GM04503 (cell line): ENCODE measurements around the gene FAT1.

Source experiments
- DNase-seq: peaks from one replicate; pipeline ENCODE4 v3.0.0-alpha.2; 2012; ENCODE audit warnings: low read depth

Gene FAT1

DNA sequence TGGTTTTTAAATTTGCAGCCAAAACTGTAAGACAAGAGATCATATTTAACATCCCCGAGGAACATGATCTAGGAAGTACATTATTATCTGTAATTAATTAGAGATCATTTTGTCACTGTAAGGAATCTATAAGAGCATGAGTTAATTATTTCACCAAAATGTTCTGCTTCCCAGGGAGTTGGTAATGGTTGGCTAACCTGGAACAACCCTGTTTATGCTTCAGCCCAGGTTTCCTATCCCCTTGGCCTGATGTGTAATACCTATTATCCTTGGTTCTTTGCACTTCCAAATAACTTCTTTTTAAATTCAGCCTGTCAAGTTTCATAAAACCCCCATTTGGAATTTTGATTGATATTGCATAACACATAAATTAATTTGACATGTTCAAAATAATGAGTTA, 161.9 kb downstream of the FAT1 start:
- no peak for DNase-seq

DNA sequence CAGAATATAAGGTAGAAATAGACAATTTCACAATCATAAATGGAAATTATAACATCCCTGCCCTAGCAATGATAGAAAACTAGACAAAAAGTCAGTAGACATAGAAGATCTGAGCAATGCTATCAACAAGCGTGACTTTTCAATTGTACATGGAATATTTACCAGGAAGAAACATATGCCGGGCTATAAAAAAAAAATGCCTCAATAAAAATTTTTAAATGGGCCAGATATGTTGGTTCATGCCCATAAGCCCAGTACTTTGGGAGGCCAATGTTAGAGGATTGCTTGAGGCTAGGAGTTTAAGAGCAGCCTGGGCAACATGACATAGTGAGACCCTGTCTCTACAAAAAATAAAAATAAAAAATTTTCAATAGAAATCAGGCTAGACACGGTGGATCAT, 163.0 kb downstream of the FAT1 start:
- DNase-seq = no peak

DNA sequence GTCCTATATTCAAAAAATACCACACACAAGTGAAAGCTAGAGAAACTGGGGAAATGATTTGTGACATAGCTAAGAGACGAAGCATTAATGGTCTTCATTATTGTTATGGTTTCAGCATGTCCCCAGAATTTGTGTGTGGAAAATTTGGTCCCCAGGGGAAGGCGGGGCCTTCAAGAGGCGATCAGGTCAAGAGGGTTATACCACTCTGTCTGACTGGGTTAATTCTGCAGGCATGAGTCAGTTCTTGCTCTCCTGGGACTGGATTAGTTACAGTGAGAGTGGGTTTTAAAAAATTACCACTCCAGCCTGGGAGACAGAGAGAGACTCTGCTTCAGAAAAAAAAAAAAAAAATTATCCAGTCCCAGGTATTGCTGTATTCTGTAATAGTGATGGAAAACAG, 166.2 kb downstream of the FAT1 start:
- peak; percentile 68 for DNase-seq

DNA sequence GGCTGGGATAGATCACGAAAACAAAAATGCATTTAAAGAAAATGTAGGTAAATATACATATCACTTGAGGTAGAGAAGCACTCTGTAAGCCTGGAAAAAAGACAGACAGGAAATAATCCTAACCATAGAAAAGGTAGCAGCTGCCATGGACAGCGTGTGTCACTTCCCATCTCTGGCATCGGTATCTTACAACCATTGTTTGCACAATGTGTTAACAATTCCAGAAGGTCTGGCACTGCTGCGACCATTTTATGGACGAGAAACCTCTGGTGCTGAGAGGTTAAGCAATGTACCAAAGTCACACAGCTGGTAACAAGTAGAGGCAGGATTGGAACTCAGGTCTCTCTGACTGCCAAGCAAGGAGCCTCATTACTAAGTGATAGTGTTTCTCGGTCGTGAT, 166.6 kb downstream of the FAT1 start:
- peak; percentile 33 for DNase-seq

GRCh38 chr4:186554914-186555827, 168.5 kb downstream of the FAT1 start, which contains the start of gene MTNR1A:
Gene MTNR1A, minus strand, starts transcription at chr4:186555567. Its CDS starts 202 bp downstream, at chr4:186555365.
- DNase-seq = no peak

- no peak for DNase-seq
Observed at GRCh38 chr4:186554539-186554913, 169.1 kb downstream of the FAT1 start.

DNA sequence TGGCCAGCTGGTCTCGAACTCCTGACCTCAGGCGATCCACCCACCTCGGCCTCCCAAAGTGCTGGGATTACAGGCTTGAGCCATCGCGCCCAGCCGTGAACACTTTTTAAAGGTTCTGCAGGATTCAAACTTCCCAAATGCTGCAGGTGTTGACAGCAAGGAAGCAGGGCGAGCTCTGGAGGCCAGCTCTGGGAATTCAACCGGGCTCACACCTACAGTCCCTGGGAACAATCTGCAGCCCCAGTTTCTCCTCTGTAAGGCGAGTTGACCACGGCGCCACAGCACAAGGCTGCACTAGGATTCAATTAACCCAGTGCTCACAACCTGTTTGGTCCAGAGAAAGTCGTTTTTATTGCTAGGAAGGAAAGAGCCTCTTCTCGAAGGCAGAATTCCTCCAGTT, 169.9 kb downstream of the FAT1 start:
- DNase-seq = no peak

DNA sequence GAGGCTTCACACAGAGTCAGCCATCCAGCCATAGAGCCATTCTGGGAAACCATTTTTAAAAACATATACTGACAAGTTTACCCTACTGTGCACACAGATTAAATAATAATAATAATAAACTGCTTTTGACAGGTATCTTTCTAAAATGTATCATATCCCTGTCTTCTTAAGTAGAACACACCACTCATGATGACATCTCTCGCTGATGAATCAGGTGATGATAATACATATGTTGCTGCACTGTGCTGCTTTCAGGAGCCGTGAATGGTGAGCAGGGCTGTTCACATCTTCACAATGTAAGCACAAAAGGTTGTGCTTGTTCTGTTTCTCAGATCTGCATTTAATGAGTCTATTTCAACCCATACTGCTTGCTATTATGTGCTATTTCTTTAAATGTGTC, 171.8 kb downstream of the FAT1 start:
- no peak for DNase-seq

DNA sequence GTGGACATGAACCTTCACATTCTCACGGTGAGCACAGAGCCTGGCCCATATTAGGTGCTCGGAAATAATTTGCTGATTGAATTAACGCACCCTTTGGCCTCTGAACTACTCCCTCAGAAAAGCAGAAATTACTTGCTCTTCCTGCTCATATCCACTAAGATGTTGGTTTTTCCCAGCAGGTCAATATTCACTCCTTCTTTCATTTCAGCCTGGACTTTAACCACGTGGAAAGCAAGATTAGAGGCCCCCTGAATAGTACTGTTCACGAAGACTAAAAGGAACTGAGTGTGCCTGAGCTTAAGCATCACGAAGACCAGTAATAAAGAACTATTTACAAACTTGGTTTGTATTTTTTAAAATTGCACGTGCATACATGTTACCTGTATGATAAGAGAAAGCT, 178.2 kb downstream of the FAT1 start:
- DNase-seq = no peak

DNA sequence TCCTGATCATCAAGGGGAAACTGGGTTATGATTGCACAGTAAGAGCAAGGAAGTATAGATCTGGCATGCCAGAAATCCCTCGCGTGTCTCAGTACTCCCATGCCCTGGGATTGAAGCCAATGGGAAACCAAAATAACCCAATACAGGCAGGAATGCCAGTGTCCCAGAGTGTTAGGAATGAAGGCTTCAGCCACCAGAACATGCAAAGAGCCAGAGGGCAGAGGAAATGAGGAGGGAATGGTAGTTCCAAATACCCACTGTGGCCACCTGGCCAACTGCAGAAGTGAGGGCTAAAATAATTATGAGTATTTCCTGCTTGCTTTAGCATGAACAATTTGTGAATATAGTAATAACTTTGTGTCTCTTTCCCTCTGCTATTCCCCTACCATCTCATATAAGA, 180.4 kb downstream of the FAT1 start:
- DNase-seq = no peak

DNA sequence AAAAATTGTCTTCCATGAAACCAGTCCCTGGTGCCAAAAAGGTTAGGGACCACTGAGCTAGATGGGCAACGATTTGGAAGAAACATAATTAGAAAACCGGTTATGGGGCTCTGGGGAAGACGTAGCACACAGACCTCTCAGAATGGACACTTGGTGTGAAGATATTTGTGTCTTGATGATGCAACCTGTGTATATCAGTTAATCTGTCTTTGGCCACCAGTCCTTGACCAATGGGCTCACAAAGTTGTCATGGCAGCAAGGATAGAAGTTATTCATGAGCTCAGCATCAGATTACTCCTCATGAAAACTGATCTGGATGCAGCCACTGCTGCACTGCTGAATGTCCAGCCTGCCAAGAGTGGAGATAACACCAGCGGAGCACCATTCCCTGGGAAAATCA, 181.9 kb downstream of the FAT1 start:
- no peak for DNase-seq

GRCh38 chr4:186537843-186538521, 185.7 kb downstream of the FAT1 start:
- DNase-seq = no peak
